Right lobe of liver (tissue), 4 donors: ENCODE measurements around the gene LCN2.

Source experiments
- CTCF ChIP-seq, 4 donors: fragments of 200-600 bp in 3 of 4; fragments of 450-650 bp in 1 of 4; IDR thresholded peaks; one replicate each; pipeline versions ENCODE4 v1.5.1 to v1.8.0; 2016 to 2022; ENCODE audit warnings: antibody characterized with exemption in 4 of 4, mild to moderate bottlenecking in 2 of 4
- POLR2A ChIP-seq: fragments of 450-650 bp; IDR thresholded peaks from one replicate; pipeline ENCODE4 v1.6.1; 2017; ENCODE audit warnings: antibody characterized with exemption, mild to moderate bottlenecking
- donor health status: DM: no; HTN: no; CAD: no.
- donor health status: DM: no; HTN: no; CAD: no.
- donor health status: DM: no; HTN: yes; CAD: no.

GRCh38 chr9:128174062-128174461, 24.8 kb downstream of the LCN2 start:
- no peak for TF ChIP-seq CTCF (IDR thresholded peaks at IDR 0.05)
- no peak for TF ChIP-seq POLR2A
